Gastroesophageal sphincter (tissue), 3 donors: ENCODE data around the gene OR8B8.

Source experiments
- POLR2A ChIP-seq, 2 donors: fragments of 450-650 bp; IDR thresholded peaks; one replicate each; pipeline ENCODE4 v1.6.1; 2017; ENCODE audit warnings: antibody characterized with exemption in 2 of 2, mild to moderate bottlenecking in 2 of 2, moderate library complexity in 1 of 2
- POLR2AphosphoS5 ChIP-seq: sonication (generic); formaldehyde crosslinking; IDR thresholded peaks from one replicate; pipeline ENCODE4 v1.6.1; 2017; ENCODE audit warnings: antibody characterized with exemption
- TF ChIP-seq, protein P1 (sequence below), 4 experiments: fragments of 200-600 bp in 2 of 4; fragments of 450-650 bp in 2 of 4; sonication (generic) in 1 of 4; IDR thresholded peaks; one replicate each; pipeline ENCODE4 v1.5.1; 2017 to 2019; ENCODE audit warnings: antibody characterized with exemption in 4 of 4, mild to moderate bottlenecking in 2 of 4, moderate library complexity in 2 of 4

DNA sequence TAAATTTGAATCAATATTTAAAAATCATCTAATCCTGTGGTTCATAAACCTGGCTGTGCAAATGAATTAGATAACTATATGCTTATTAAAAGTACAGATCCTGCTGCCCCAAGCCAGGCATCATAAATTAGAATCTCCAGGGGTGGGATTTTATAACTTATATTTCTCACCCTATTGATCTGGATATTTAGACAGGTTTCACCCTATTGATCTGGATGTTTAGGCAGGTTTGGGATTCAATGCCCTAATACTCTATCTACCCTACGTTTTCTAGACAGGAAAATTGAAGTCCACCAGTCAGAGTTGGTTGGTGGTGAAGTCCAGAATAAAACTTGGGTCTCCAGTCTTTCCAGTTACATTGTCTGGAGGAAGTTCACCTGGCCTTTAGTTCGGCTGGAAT, 2.6 kb downstream of the OR8B8 start:
- TF ChIP-seq, protein P1, sequence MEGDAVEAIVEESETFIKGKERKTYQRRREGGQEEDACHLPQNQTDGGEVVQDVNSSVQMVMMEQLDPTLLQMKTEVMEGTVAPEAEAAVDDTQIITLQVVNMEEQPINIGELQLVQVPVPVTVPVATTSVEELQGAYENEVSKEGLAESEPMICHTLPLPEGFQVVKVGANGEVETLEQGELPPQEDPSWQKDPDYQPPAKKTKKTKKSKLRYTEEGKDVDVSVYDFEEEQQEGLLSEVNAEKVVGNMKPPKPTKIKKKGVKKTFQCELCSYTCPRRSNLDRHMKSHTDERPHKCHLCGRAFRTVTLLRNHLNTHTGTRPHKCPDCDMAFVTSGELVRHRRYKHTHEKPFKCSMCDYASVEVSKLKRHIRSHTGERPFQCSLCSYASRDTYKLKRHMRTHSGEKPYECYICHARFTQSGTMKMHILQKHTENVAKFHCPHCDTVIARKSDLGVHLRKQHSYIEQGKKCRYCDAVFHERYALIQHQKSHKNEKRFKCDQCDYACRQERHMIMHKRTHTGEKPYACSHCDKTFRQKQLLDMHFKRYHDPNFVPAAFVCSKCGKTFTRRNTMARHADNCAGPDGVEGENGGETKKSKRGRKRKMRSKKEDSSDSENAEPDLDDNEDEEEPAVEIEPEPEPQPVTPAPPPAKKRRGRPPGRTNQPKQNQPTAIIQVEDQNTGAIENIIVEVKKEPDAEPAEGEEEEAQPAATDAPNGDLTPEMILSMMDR (IDR thresholded peaks at IDR 0.05), result no peak
- TF ChIP-seq POLR2AphosphoS5, result no peak
- no peak for TF ChIP-seq POLR2A (IDR thresholded peaks at IDR 0.05)
